ENCODE measurements around the gene GET4. TPM values are rescaled to one million over a fixed set of nuclear protein-coding genes. Genes with fewer than 3 reads are reported as not detected.

GET4 gene
- total RNA-seq, 1 donor from 2014 or later = 44.5 TPM

GRCh38 chr7:931871-932650, 55.7 kb downstream of the GET4 start:
- no peak for FAIRE-seq
- Histone ChIP-seq H3K36me3 (ENCODE audit: control insufficient read depth, insufficient read depth, low read length) (no peaks in the 10 kb centered on the region), H3K4me3 (ENCODE audit: low read depth, low read length) (no peak overlapping the region), H3K27me3 (ENCODE audit: control insufficient read depth, insufficient read depth, low read length) (no peaks in the 10 kb centered on the region)
- no peak for DNase-seq (ENCODE audit: low read depth)
- TF ChIP-seq CTCF (IDR thresholded peaks at IDR 0.05; ENCODE audit: insufficient read depth, low read length, severe bottlenecking) = no peak

GRCh38 chr7:932651-932975, 56.3 kb downstream of the GET4 start:
- H3K36me3 ChIP-seq (ENCODE audit: control insufficient read depth, insufficient read depth, low read length) = no peaks in the 10 kb centered on the region
- no peak for DNase-seq (ENCODE audit: low read depth)
- H3K27me3 ChIP-seq (ENCODE audit: control insufficient read depth, insufficient read depth, low read length) = no peaks in the 10 kb centered on the region
- H3K4me3 ChIP-seq (ENCODE audit: low read depth, low read length) = no peak overlapping the region
- FAIRE-seq = no peak
- no peak for TF ChIP-seq CTCF (IDR thresholded peaks at IDR 0.05; ENCODE audit: insufficient read depth, low read length, severe bottlenecking)

GRCh38 chr7:934469-935163, 58.3 kb downstream of the GET4 start:
- no peak for TF ChIP-seq CTCF (IDR thresholded peaks at IDR 0.05; ENCODE audit: insufficient read depth, low read length, severe bottlenecking)
- H3K4me3 ChIP-seq (ENCODE audit: low read depth, low read length) = no peak overlapping the region
- FAIRE-seq = no peak
- DNase-seq (ENCODE audit: low read depth) = no peak
- H3K36me3 ChIP-seq (ENCODE audit: control insufficient read depth, insufficient read depth, low read length) = no peaks in the 10 kb centered on the region
- H3K27me3 ChIP-seq (ENCODE audit: control insufficient read depth, insufficient read depth, low read length) = no peaks in the 10 kb centered on the region

GRCh38 chr7:935164-935873, 59.0 kb downstream of the GET4 start:
- no peak for TF ChIP-seq CTCF (IDR thresholded peaks at IDR 0.05; ENCODE audit: insufficient read depth, low read length, severe bottlenecking)
- H3K27me3 ChIP-seq (ENCODE audit: control insufficient read depth, insufficient read depth, low read length) = no peaks in the 10 kb centered on the region
- no peaks in the 10 kb centered on the region for H3K36me3 ChIP-seq (ENCODE audit: control insufficient read depth, insufficient read depth, low read length)
- FAIRE-seq = no peak
- no peak for DNase-seq (ENCODE audit: low read depth)
- no peak overlapping the region for H3K4me3 ChIP-seq (ENCODE audit: low read depth, low read length)

- TF ChIP-seq CTCF (IDR thresholded peaks at IDR 0.05; ENCODE audit: insufficient read depth, low read length, severe bottlenecking) = no peak
- Histone ChIP-seq H3K4me3 (ENCODE audit: low read depth, low read length) (no peak overlapping the region), H3K27me3 (ENCODE audit: control insufficient read depth, insufficient read depth, low read length) (no peaks in the 10 kb centered on the region), H3K36me3 (ENCODE audit: control insufficient read depth, insufficient read depth, low read length) (no peaks in the 10 kb centered on the region)
- FAIRE-seq (no peak), DNase-seq (ENCODE audit: low read depth) (no peak)
These were observed 59.6 kb downstream of the GET4 start for GRCh38 chr7:935874-936385.
